Right renal cortex interstitium (tissue), 3 donors: Measurements from ENCODE around the gene TESK2. TPM values are rescaled to one million over a fixed set of nuclear protein-coding genes. Genes with fewer than 3 reads are reported as not detected.
"Not testable (repeated sequence)": the region's sequence is repeated elsewhere in the genome, so short reads cannot be mapped to it uniquely, and the experiment has no call there.

Source experiments
- DNase-seq, 3 donors: peaks; one replicate each; pipeline ENCODE4 v3.0.0-alpha.2; 2013; ENCODE audit warnings: low read depth in 3 of 3, low spot score in 2 of 3
- polyA plus RNA-seq, 3 donors: library from polyadenylated mRNA; unstranded; fragments of 120-200 nt; gene quantifications; one replicate each; pipeline ENCODE4 v1.2.1, GENCODE V29; 2013; ENCODE audit not compliant: insufficient read length in 3 of 3

The TESK2 gene
- polyA plus RNA-seq, 3 donors: 6.1 to 7.8 (median 6.5) TPM

- DNase-seq: no peak
These were observed 19.3 kb upstream of the TESK2 start for GRCh38 chr1:45510036-45510971.

DNA sequence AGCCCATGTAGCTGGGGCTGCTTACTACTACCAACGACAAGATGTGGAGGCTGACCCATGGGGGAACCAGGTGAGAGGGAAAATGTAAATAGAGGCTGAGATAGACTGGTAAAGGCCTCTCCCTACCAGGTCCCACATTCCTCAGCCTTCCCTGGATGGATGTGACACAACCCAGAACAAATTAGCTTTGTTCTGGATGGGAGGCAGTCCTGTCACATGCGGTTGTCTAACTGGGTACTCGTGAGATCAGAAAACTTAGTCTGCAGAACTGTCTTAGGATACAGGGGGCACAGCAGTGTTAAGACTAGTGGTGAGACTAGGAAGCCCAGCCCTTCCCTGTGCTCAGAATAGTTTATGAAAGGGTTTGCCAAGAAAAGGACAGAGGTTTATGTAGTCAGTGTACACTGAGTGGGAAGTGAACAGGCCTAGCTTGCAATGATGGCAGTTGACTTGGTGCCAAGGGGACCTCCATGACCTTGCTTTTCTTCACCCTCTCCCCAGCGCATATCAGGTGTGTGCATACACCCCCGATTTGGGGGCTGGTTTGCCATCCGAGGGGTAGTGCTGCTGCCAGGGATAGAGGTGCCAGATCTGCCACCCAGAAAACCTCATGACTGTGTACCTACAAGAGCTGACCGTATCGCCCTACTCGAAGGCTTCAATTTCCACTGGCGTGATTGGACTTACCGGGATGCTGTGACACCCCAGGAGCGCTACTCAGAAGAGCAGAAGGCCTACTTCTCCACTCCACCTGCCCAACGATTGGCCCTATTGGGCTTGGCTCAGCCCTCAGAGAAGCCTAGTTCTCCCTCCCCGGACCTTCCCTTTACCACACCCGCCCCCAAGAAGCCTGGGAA is 17.6 kb upstream of the TESK2 start:
- DNase-seq: no peak

- no peak for DNase-seq
These were observed 16.9 kb upstream of the TESK2 start for GRCh38 chr1:45507893-45508292.

DNA sequence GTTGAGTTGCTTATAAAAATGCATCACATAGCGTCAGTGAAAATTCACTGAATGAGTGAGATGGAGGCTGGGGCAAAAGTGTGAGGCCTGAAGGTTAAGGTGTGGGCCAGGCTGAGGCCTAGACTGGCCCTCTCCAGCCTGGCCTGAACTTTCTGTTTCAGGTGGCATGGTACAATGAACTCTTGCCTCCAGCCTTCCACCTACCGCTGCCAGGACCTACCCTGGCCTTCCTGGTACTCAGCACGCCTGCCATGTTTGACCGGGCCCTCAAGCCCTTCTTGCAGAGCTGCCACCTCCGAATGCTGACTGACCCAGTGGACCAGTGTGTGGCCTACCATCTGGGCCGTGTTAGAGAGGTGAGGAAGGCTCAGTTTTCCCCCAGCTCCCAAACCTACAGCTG is 16.2 kb upstream of the TESK2 start:
- no peak for DNase-seq

- DNase-seq: no peak
These were observed 12.7 kb upstream of the TESK2 start for GRCh38 chr1:45503462-45504360.

DNA sequence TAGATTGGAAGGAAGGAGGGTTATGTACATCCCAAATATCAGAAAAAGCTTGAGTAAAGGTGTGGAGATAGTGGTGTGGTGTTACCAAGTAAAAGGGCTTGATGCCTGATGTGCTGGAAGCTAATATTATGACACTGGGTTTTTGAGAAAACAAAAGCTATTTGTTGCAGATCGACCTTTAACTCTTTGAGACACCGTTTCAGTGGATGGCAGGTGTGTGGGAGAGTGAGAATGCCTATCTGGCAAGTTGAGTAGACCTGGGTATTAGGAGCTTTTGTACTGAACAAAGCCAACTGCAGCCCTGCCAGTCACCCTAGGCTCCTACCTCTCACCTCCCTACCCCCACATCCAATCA is 10.5 kb upstream of the TESK2 start:
- no peak for DNase-seq

GRCh38 chr1:45499415-45499769 is 8.4 kb upstream of the TESK2 start:
- DNase-seq: peak in 1 of 3 donors; percentile 10

DNA sequence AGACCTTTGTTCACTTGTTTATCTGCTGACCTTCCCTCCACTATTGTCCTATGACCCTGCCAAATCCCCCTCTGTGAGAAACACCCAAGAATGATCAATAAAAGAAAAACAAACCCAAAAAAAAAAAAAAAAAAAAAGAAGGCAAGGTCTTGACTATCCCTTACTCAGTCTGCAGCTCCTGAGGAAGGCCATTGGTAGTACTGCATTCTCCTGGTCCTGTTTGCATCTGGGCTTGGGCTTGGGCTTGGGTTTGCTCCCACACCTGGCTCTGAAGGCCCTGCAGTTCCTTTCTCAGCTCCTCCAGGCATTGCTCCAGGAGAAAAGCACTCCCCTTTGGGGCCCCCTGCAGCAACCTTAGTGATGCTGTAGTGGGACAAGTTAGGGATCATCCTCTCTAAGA is 7.3 kb upstream of the TESK2 start:
- no peak for DNase-seq

- peak in 1 of 3 donors; percentile 12 for DNase-seq
These were observed 2.2 kb upstream of the TESK2 start for GRCh38 chr1:45493116-45493697.

DNA sequence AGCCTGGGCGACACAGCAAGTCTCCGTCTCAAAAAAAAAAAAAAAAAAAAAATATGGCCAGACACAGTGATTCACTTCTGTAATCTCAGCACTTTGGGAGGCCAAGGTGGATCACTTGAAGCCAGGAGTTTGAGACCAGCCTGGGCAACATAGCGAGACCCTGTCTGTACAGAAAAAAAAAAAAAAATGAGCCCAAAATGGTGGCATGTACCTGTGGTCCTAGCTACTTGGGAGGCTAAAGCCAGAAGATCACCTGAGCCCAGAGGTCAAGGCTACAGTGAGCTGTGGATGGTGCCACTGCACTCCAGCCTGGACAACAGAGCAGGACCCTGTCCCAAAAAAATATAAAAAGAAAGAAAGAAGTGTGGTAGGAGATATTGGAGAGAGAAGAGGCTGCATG is 1.7 kb upstream of the TESK2 start:
- no peak for DNase-seq

DNA sequence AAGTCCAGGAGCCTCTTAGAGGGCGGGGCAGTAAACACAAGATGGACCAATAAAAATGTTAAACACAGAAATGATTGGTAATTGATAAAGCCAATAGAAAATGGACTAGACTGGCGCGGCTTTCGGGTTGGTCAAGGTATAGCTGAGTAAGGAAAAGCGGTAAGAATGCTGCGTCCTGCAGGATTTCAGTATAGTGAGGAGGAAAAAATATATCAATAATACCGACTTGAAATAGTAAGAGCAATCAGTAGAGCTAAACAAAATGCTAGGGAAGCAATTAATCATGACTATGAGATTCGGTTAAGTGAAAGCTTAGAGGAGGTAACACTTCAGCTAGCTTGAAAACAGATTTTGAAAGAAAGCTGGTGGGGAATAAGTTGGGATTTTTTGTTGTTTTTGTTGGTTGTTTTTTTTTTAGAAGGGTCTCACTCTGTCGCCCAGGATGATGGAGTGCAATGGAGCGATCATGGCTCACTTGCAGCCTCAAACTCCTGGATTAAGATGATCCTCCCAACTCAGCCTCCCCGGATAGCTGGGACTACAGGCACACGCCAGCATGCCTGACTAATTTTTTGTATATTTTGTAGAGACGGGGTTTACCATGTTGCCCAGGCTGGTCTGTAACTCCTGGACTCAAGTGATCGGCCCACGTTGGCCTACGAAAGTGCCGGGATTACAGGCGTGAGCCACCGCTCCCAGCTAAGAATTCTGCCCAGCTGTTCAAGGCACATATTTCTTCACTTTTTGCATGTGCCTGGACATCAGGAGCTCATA is 711 bp upstream of the TESK2 start:
- no peak for DNase-seq

- peak in 1 of 3 donors; percentile 27 for DNase-seq
These were observed 790 bp downstream of the TESK2 start for GRCh38 chr1:45490121-45490625.

GRCh38 chr1:45489379-45489778 is 1.6 kb downstream of the TESK2 start:
- DNase-seq: not testable (repeated sequence)

DNA sequence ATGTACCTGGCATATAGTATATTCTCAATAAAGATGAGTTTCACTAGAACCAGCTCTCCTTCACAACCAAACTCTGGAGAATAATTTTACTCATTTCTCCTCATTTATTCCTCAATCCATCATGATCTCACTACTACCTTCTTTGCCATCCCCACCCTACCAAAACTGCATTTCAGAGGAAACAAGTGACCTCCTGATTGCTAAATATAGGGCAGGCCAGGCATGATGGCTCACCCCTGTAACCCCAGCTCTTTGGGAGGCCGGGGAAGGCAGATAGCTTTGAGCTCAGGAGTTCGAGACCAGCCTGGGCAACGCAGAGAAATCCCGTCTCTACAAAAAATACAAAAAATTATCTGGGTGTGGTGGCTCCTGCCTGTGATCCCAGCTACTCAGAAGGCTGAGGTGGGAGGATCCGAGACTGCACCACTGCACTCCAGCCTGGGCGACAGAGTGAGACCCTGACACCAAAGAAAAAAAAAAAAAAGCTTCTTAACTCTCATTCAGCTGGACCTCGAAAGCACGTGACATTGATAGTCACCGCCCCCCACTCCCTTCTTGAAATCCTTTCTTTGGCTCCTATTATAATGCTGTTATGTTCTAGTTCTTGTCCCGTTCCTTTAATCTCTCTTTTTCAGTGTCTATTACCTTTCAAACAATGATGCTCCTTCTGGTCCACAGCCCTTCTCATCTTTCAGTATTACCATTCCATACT is 2.1 kb downstream of the TESK2 start:
- DNase-seq: no peak

DNA sequence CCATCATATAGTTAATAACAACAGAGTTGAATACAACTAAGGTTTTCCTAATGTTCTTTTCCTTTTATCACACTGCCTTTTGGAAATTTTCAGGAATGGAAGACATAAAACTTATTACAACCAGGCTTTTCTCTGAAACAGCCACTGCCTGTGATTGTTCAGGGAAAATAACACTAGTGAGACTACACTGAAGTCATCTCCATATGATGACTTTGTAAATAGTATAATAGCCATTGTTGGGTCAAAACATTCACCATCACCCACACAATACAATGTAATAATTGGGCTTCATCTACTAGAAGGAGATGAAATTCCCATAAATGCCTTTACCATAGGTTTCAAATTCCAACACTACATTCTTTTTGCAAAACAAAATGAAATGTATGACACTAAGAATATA is 5.0 kb downstream of the TESK2 start:
- DNase-seq: no peak

DNA sequence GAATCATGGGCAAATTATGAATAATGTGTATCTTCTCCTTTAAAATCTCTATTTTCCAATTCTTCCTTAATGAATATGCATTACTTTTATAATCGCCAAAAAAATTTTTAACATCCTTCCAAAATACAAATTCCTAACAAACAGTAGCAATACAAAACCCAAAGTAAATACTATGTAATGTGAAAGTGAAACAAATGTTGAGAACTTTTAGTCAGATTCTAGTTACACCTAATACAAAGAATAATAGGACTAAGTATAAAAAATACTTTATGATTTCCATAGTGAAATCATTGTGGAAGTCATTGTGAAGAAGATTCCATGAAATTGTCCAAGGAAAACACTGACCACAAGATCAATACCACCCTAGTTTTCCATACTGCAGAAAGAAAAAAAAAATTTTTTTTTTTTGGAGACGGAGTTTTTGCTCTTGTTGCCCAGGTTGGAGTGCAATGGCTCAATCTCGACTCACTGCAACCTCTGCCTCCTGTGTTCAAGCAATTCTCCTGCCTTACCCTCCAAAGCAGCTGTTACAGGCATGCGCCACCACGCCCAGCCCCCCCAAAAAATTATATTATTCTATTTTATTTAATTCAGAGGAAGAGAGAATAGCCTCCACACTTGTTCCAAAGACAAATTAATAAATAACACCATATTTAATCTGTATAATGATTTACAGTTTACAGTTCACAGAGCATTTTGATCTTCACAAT is 11.8 kb downstream of the TESK2 start:
- no peak for DNase-seq

DNA sequence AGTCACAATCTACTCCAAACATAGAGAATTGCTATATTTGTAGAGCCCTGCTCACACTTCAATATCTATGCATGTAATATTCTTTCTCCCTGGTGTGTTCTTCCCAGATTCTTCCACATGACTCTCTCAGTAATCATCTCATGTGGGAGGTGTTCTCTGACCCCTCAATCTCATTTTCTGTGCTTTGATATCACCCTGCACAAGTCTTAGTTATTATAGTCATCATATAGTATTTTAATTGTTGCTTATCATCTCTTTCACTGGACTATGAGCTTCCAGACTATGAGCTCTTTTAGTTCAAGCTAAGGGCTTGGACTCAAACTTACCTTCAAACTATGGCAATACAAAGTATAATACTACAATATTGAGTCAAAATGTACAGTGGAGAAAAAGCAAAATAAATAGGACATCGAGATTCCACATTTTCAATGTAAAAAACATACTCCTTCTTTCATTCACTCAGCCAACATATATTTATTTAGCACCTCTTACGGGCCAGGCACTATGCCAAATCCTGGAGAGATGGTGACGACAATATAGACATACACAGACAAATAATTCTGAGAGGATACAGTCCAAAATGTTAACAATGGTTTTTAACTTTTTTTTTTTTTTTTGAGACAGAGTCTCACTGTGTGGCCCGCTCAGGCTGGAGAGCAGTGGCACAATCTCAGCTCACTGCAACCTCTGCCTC is 12.7 kb downstream of the TESK2 start:
- no peak for DNase-seq

GRCh38 chr1:45477646-45478045 is 13.3 kb downstream of the TESK2 start:
- no peak for DNase-seq
